ENCODE data around the gene CNDP2. TPM values are rescaled to one million over a fixed set of nuclear protein-coding genes. Genes with fewer than 3 reads are reported as not detected.

Gene CNDP2
- total RNA-seq, 3 donors from 2014 or later, result 81.0 to 104 (median 95.7) TPM

GRCh38 chr18:74503137-74503536, 7.0 kb downstream of the CNDP2 start:
- H3K27me3 ChIP-seq, result no peaks in the 10 kb centered on the region
- no peaks in the 10 kb centered on the region for H3K36me3 ChIP-seq
- no peaks in the 10 kb centered on the region for H3K4me1 ChIP-seq
- intact Hi-C loops (cut with DNase I; ENCODE audit: low total_unique reads), result no loop called here
- no peak for DNase-seq (ENCODE audit: low spot score in 2 of 2)
- no peak overlapping the region for H3K27ac ChIP-seq
- TF ChIP-seq CTCF (IDR thresholded peaks at IDR 0.05), result no peak
- no peak for TF ChIP-seq POLR2A (IDR thresholded peaks at IDR 0.05)
- TF ChIP-seq POLR2AphosphoS5 (IDR thresholded peaks at IDR 0.05), result no peak
- H3K9me3 ChIP-seq, result no peaks in the 10 kb centered on the region
- H3K4me3 ChIP-seq, result no peak overlapping the region

- H3K4me1 ChIP-seq, result no peaks in the 10 kb centered on the region
- no peaks in the 10 kb centered on the region for H3K36me3 ChIP-seq
- intact Hi-C loops (cut with DNase I; ENCODE audit: low total_unique reads), result no loop called here
- H3K27ac ChIP-seq, result no peak overlapping the region
- no peak for DNase-seq (ENCODE audit: low spot score in 2 of 2)
- H3K27me3 ChIP-seq, result no peaks in the 10 kb centered on the region
- H3K9me3 ChIP-seq, result no peaks in the 10 kb centered on the region
- TF ChIP-seq POLR2AphosphoS5 (IDR thresholded peaks at IDR 0.05), result no peak
- no peak for TF ChIP-seq CTCF (IDR thresholded peaks at IDR 0.05)
- no peak for TF ChIP-seq POLR2A (IDR thresholded peaks at IDR 0.05)
- H3K4me3 ChIP-seq, result no peak overlapping the region
These were observed 9.6 kb downstream of the CNDP2 start for GRCh38 chr18:74505776-74506175.

- no peak for TF ChIP-seq POLR2A (IDR thresholded peaks at IDR 0.05)
- TF ChIP-seq CTCF (IDR thresholded peaks at IDR 0.05), result no peak
- no peak for TF ChIP-seq POLR2AphosphoS5 (IDR thresholded peaks at IDR 0.05)
- no peaks in the 10 kb centered on the region for H3K9me3 ChIP-seq
- H3K36me3 ChIP-seq, result no peaks in the 10 kb centered on the region
- no peaks in the 10 kb centered on the region for H3K27me3 ChIP-seq
- intact Hi-C loops (cut with DNase I; ENCODE audit: low total_unique reads), result loop anchor here (1.0 kb wide), 2 partner anchors 15 to 27 kb away; no protein-coding TSS in a partner anchor
- H3K4me3 ChIP-seq, result no peak overlapping the region
- H3K4me1 ChIP-seq, result no peaks in the 10 kb centered on the region
- H3K27ac ChIP-seq, result no peak overlapping the region
- DNase-seq (ENCODE audit: low spot score in 2 of 2), result no peak
These were observed 10.4 kb downstream of the CNDP2 start for GRCh38 chr18:74506448-74507084.

- TF ChIP-seq POLR2A (IDR thresholded peaks at IDR 0.05) (no peak), CTCF (IDR thresholded peaks at IDR 0.05) (no peak), POLR2AphosphoS5 (IDR thresholded peaks at IDR 0.05) (no peak)
- intact Hi-C loops (cut with DNase I; ENCODE audit: low total_unique reads), result loop anchor here (1.0 kb wide), 2 partner anchors 16 to 28 kb away; no protein-coding TSS in a partner anchor
- Histone ChIP-seq H3K4me1 (no peaks in the 10 kb centered on the region), H3K9me3 (no peaks in the 10 kb centered on the region), H3K27me3 (no peaks in the 10 kb centered on the region), H3K4me3 (no peak overlapping the region), H3K27ac (no peak overlapping the region), H3K36me3 (no peaks in the 10 kb centered on the region)
- no peak for DNase-seq (ENCODE audit: low spot score in 2 of 2)
These were observed 11.1 kb downstream of the CNDP2 start for GRCh38 chr18:74507097-74507881.

GRCh38 chr18:74507927-74508326, 11.8 kb downstream of the CNDP2 start:
- Histone ChIP-seq H3K36me3 (no peaks in the 10 kb centered on the region), H3K4me1 (no peaks in the 10 kb centered on the region), H3K27me3 (no peaks in the 10 kb centered on the region), H3K27ac (no peak overlapping the region), H3K9me3 (no peaks in the 10 kb centered on the region), H3K4me3 (no peak overlapping the region)
- TF ChIP-seq POLR2A (IDR thresholded peaks at IDR 0.05) (no peak), POLR2AphosphoS5 (IDR thresholded peaks at IDR 0.05) (no peak), CTCF (IDR thresholded peaks at IDR 0.05) (no peak)
- DNase-seq (ENCODE audit: low spot score in 2 of 2), result no peak
- intact Hi-C loops (cut with DNase I; ENCODE audit: low total_unique reads), result loop anchor here (1.0 kb wide), 2 partner anchors 17 to 29 kb away; no protein-coding TSS in a partner anchor

Measured in breast epithelium (tissue), 4 donors.